ENCODE data around the gene ARVCF.

DNA sequence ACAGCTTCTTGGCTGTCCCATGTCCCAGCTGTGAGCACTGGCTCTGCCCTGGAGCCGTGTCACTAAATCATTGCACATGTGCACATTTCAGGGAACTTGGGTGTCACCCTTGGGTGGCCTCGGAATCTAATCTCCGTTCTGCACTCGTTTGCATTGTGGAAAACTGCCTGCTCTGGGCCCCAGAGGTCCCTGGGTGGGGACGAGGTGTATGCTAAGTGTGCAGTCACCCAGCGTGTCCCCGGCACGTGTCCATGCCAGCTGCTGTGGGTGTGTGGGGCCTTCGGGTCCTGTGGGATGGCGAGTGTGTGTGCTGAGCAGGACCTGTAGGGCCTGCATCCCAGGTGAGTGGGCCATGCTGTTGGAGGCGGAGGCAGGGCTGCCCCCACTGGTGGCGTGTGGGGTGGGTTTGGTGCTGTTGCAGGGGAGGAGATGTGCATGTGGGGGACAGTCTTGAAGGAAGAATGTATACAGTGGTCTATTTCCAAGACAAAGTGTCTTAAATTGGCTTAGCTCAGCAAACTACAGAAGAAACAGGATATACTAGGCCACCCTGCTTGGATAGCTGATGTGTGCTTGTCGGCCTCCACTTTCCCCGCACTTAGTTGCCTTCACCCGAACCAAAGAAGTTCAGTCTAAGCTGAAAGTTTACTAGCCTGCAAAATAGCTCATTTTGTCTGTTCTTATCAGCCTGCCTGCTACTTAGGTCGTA, 18.9 kb upstream of the ARVCF start:
- no peak for TF ChIP-seq CTCF (IDR thresholded peaks at IDR 0.05)
- TF ChIP-seq POLR2A (IDR thresholded peaks at IDR 0.05) = no peak
- TF ChIP-seq POLR2AphosphoS5 (IDR thresholded peaks at IDR 0.05) = no peak
